GM12878 (cell line): ENCODE data around the gene FTO. TPM values are rescaled to one million over a fixed set of nuclear protein-coding genes. Genes with fewer than 3 reads are reported as not detected.

Source experiments
- ATAC-seq: fragments of 200-7000 bp; cut with Tn5 transposase; 3 replicates; pipeline ENCODE4 v1.9.1; 2020; ENCODE audit warnings: mild to moderate bottlenecking, moderate library complexity
- BruUV-seq: library from RNA; stranded (reverse); fragments of 400-500 nt; replicated peaks from 2 replicates; lab custom pipeline; 2021; lab: Mats Ljungman, UMichigan
- CTCF ChIA-PET: fragments of 300-600 bp; sonication (Branson Sonifier 250); formaldehyde crosslinking; extraction: SDS; loops from one replicate; lab custom pipeline; 2021; ENCODE audit warnings: inconsistent platforms; lab: Yijun Ruan, JAX
- POLR2A ChIA-PET: fragments of 350-600 bp; formaldehyde crosslinking; extraction: SDS; loops from one replicate; lab custom pipeline; 2021; ENCODE audit warnings: inconsistent platforms; lab: Charles Lee
- RAD21 ChIA-PET: fragments of 300-600 bp; sonication (Branson Sonifier 250); formaldehyde crosslinking; loops from one replicate; lab custom pipeline; 2023; ENCODE audit warnings: antibody characterized with exemption; ENCODE audit not compliant: unreplicated experiment; lab: Charles Lee
- SMC1A ChIA-PET: fragments of 300-600 bp; sonication (Branson Sonifier 250); formaldehyde crosslinking; loops from one replicate; lab custom pipeline; 2023; ENCODE audit not compliant: unreplicated experiment, uncharacterized antibody; lab: Charles Lee
- DNase-seq: peaks from one replicate; pipeline ENCODE4 v3.0.0-alpha.2; 2011; ENCODE audit warnings: low read depth, low spot score
- FAIRE-seq: peaks from 3 replicates; lab custom pipeline; 2011; peaks lifted over from hg19 to GRCh38; lab: Jason Lieb, UNC
- H2AFZ ChIP-seq: 2 replicates; pipeline ENCODE4 v1.6.0; 2011; ENCODE audit warnings: low read depth, low read length, control low read depth; ENCODE audit not compliant: control insufficient read depth
- H3K27ac ChIP-seq: 2 replicates; pipeline ENCODE4 v1.5.1; 2011; ENCODE audit warnings: control low read depth; ENCODE audit not compliant: control insufficient read depth, insufficient read depth
- H3K27me3 ChIP-seq, 2 experiments: replicated peaks in 1 of 2; 2 replicates each; pipeline versions ENCODE4 v1.6.0 to v1.6.1; 2011; ENCODE audit warnings: low read length in 1 of 2; ENCODE audit not compliant: control insufficient read depth in 2 of 2, insufficient read depth in 2 of 2
- H3K36me3 ChIP-seq, 2 experiments: 2 replicates each; pipeline ENCODE4 v1.5.1; 2011; ENCODE audit warnings: low read length in 1 of 2; ENCODE audit not compliant: control insufficient read depth in 2 of 2, insufficient read depth in 2 of 2
- H3K4me1 ChIP-seq: 2 replicates; pipeline ENCODE4 v1.6.1; 2011; ENCODE audit warnings: mild to moderate bottlenecking, low read length, moderate library complexity, mixed read lengths; ENCODE audit not compliant: control insufficient read depth, insufficient read depth
- H3K4me2 ChIP-seq: 2 replicates; pipeline ENCODE4 v1.6.0; 2011; ENCODE audit warnings: control low read depth; ENCODE audit not compliant: control insufficient read depth, insufficient read depth
- H3K4me3 ChIP-seq: fragments of 200-600 bp; sonication (generic); 2 replicates; pipeline ENCODE4 v1.5.1; 2016
- H3K79me2 ChIP-seq: 2 replicates; pipeline ENCODE4 v1.6.0; 2011; ENCODE audit warnings: low read length; ENCODE audit not compliant: control insufficient read depth, insufficient read depth
- H3K9ac ChIP-seq: 2 replicates; pipeline ENCODE4 v1.8.0; 2011; ENCODE audit warnings: low read length, control low read depth, mixed read lengths; ENCODE audit not compliant: control insufficient read depth, insufficient read depth
- H3K9me3 ChIP-seq: replicated peaks from 3 replicates; pipeline ENCODE4 v1.5.1; 2011; ENCODE audit warnings: mild to moderate bottlenecking, low read length; ENCODE audit not compliant: control insufficient read depth, insufficient read depth
- H4K20me1 ChIP-seq: 2 replicates; pipeline ENCODE4 v1.6.0; 2011; ENCODE audit not compliant: control insufficient read depth, insufficient read depth
- HCFC1 ChIP-seq: fragments of 150-350 bp; IDR thresholded peaks from 2 replicates; pipeline ENCODE4 v1.6.1; 2014; ENCODE audit warnings: low read length
- KDM1A ChIP-seq: fragments of 200-600 bp; sonication (generic); IDR thresholded peaks from 2 replicates; pipeline ENCODE4 v1.6.1; 2016; ENCODE audit warnings: borderline replicate concordance
- MEF2B ChIP-seq: fragments of 450-650 bp; IDR thresholded peaks from 2 replicates; pipeline ENCODE4 v1.6.1; 2018; ENCODE audit warnings: mild to moderate bottlenecking, moderate library complexity; ENCODE audit not compliant: partially characterized antibody, poor library complexity, severe bottlenecking
- NFYA ChIP-seq: IDR thresholded peaks from 2 replicates; pipeline ENCODE4 v1.6.1; 2011; ENCODE audit warnings: low read depth, mild to moderate bottlenecking, low read length, improper control_type of control experiment, borderline replicate concordance
- RELA ChIP-seq: fragments of 450-650 bp; IDR thresholded peaks from 2 replicates; pipeline ENCODE4 v1.8.0; 2014; ENCODE audit warnings: borderline replicate concordance; ENCODE audit not compliant: partially characterized antibody
- TCF12 ChIP-seq: IDR thresholded peaks from 2 replicates; pipeline ENCODE4 v1.6.1; 2011; ENCODE audit warnings: low read depth, mild to moderate bottlenecking, low read length
- ZNF384 ChIP-seq: IDR thresholded peaks from 2 replicates; pipeline ENCODE4 v1.6.1; 2012; ENCODE audit warnings: low read depth, mild to moderate bottlenecking, low read length, improper control_type of control experiment, borderline replicate concordance
- WGBS: methylation state at CpG from one replicate; pipeline ENCODE4 v1.1.6; 2016; ENCODE audit warnings: low lambda C conversion rate; ENCODE audit not compliant: insufficient replicate concordance, insufficient coverage; ENCODE audit errors: missing lambda C conversion rate; 5-methylcytosine and 5-hydroxymethylcytosine counted together
- in situ Hi-C: fragments of 300-500 bp; cut with MboI; formaldehyde crosslinking; loops from 9 replicates; pipeline ENCODE4 v1.14.3; 2018; ENCODE audit warnings: mixed read lengths
- intact Hi-C: fragments of 100-400 bp; cut with micrococcal nuclease; formaldehyde crosslinking; loops from one replicate; pipeline ENCODE4 v1.14.2; 2022; ENCODE audit not compliant: unreplicated experiment
- polyA plus RNA-seq, 11 experiments: library from polyadenylated mRNA; depleted of rRNA in 4 of 11; unstranded in 6 of 11; stranded (reverse) in 5 of 11; fragments of >200 nt; fragmentation: Nextera tagmentation in 4 of 11; fragmentation: Illumina TruSeq in 1 of 11; extraction: Ambion mirVana in 4 of 11; extraction: Trizol in 1 of 11; gene quantifications; 1 replicate in 1 of 11; 2 replicates in 10 of 11; pipeline versions ENCODE4 v1.2.1 to v1.2.3, GENCODE V29; 2011 to 2016; ENCODE audit warnings: inconsistent platforms in 2 of 11, missing spikeins in 2 of 11, low read depth in 1 of 11
- total RNA-seq, 4 experiments: library from RNA; depleted of rRNA in 3 of 4; stranded (reverse); fragments of >200 nt in 3 of 4; fragmentation: Illumina TruSeq in 1 of 4; extraction: Trizol in 1 of 4; gene quantifications; 2 replicates each; pipeline versions ENCODE4 v1.2.1 to v1.2.3, GENCODE V29; 2013 to 2021
- TF ChIP-seq, protein P1 (sequence below): fragments of 450-650 bp; IDR thresholded peaks from 2 replicates; pipeline ENCODE4 v1.6.1; 2017; ENCODE audit warnings: mild to moderate bottlenecking, low read depth, inconsistent platforms; ENCODE audit not compliant: poor library complexity, severe bottlenecking
- TF ChIP-seq, protein P2 (sequence below): fragments of 450-650 bp; IDR thresholded peaks from 2 replicates; pipeline ENCODE4 v1.6.1; 2016; ENCODE audit warnings: mild to moderate bottlenecking

FTO gene
- total and polyA plus RNA-seq, 10 of the 15 experiments (the other 5 are each of a cell fraction or from before 2014, with no cell fraction given): 20.1 to 55.0 (median 47.0) TPM

GRCh38 chr16:54165174-54165911 lies 461.4 kb downstream of the FTO start:
- H3K4me2 ChIP-seq: no peak overlapping the region
- TF ChIP-seq HCFC1: no peak
- TF ChIP-seq TCF12: no peak
- ATAC-seq (no peak), FAIRE-seq (no peak), DNase-seq (no peak)
- intact Hi-C loops: no loop called here
- in situ Hi-C loops: no loop called here
- H2AFZ ChIP-seq: no peak overlapping the region
- no peaks in the 10 kb centered on the region for H3K4me1 ChIP-seq
- no peaks in the 10 kb centered on the region for H3K9me3 ChIP-seq
- H3K27ac ChIP-seq: no peak overlapping the region
- no peaks in the 10 kb centered on the region for H3K27me3 ChIP-seq
- ChIA-PET RAD21 (no interaction called here), SMC1A (no interaction called here), POLR2A (no interaction called here), CTCF (no interaction called here)
- 55% methylated on average over 12 of the region's 12 CpGs for WGBS
- no peaks in the 10 kb centered on the region for H3K36me3 ChIP-seq
- H3K79me2 ChIP-seq: no peaks in the 10 kb centered on the region
- H3K9ac ChIP-seq: no peak overlapping the region
- no TSS peak for BruUV-seq
- H4K20me1 ChIP-seq: no peaks in the 10 kb centered on the region
- H3K4me3 ChIP-seq: no peak overlapping the region

- ChIA-PET POLR2A (no interaction called here), CTCF (no interaction called here)
- in situ Hi-C loops: no loop called here
These were observed 462.2 kb downstream of the FTO start for GRCh38 chr16:54165912-54166865.

More at GRCh38 chr16:54165912-54166865, 462.2 kb downstream of the FTO start:
- no peak overlapping the region for H2AFZ ChIP-seq
- BruUV-seq: no TSS peak
- H3K4me2 ChIP-seq: no peak overlapping the region
- H3K27ac ChIP-seq: no peak overlapping the region
- H3K79me2 ChIP-seq: no peaks in the 10 kb centered on the region
- DNase-seq (no peak), FAIRE-seq (no peak), ATAC-seq (no peak)
- H3K4me1 ChIP-seq: no peaks in the 10 kb centered on the region
- no peaks in the 10 kb centered on the region for H3K36me3 ChIP-seq
- TF ChIP-seq, protein P1, sequence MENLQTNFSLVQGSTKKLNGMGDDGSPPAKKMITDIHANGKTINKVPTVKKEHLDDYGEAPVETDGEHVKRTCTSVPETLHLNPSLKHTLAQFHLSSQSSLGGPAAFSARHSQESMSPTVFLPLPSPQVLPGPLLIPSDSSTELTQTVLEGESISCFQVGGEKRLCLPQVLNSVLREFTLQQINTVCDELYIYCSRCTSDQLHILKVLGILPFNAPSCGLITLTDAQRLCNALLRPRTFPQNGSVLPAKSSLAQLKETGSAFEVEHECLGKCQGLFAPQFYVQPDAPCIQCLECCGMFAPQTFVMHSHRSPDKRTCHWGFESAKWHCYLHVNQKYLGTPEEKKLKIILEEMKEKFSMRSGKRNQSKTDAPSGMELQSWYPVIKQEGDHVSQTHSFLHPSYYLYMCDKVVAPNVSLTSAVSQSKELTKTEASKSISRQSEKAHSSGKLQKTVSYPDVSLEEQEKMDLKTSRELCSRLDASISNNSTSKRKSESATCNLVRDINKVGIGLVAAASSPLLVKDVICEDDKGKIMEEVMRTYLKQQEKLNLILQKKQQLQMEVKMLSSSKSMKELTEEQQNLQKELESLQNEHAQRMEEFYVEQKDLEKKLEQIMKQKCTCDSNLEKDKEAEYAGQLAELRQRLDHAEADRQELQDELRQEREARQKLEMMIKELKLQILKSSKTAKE: no peak
- TF ChIP-seq MEF2B (no peak), HCFC1 (no peak), NFYA (no peak), ZNF384 (no peak), RELA (no peak), KDM1A (no peak)
- TF ChIP-seq, protein P2, sequence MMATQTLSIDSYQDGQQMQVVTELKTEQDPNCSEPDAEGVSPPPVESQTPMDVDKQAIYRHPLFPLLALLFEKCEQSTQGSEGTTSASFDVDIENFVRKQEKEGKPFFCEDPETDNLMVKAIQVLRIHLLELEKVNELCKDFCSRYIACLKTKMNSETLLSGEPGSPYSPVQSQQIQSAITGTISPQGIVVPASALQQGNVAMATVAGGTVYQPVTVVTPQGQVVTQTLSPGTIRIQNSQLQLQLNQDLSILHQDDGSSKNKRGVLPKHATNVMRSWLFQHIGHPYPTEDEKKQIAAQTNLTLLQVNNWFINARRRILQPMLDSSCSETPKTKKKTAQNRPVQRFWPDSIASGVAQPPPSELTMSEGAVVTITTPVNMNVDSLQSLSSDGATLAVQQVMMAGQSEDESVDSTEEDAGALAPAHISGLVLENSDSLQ: no peak
- ChIA-PET SMC1A (no interaction called here), RAD21 (no interaction called here)
- intact Hi-C loops: no loop called here
- H4K20me1 ChIP-seq: no peaks in the 10 kb centered on the region
- H3K9ac ChIP-seq: no peak overlapping the region
- 18% methylated on average over 8 of the region's 8 CpGs for WGBS
- H3K4me3 ChIP-seq: no peak overlapping the region
- H3K27me3 ChIP-seq: no peaks in the 10 kb centered on the region
- H3K9me3 ChIP-seq: no peaks in the 10 kb centered on the region
